GM23338 (cell line): ENCODE results near the gene CEND1. TPM values are rescaled to one million over a fixed set of nuclear protein-coding genes. Genes with fewer than 3 reads are reported as not detected.

ENCODE experiments used
- ATAC-seq: fragments of 200-7000 bp; cut with Tn5 transposase; 3 replicates; pipeline ENCODE4 v1.9.1; 2020
- DNase-seq: peaks from one replicate; pipeline ENCODE4 v3.0.0-alpha.2; 2015; ENCODE audit warnings: low spot score
- H2AFZ ChIP-seq: fragments of 200-600 bp; sonication (generic); 2 replicates; pipeline ENCODE4 v1.8.0; 2016; ENCODE audit warnings: antibody characterized with exemption, mild to moderate bottlenecking, moderate library complexity
- H3F3A ChIP-seq: fragments of 200-600 bp; sonication (generic); replicated peaks from 2 replicates; pipeline ENCODE4 v1.8.0; 2017; ENCODE audit warnings: antibody characterized with exemption, mixed run types, low read depth
- H3K27ac ChIP-seq: fragments of 200-600 bp; sonication (generic); 2 replicates; pipeline ENCODE4 v1.6.1; 2016; ENCODE audit warnings: low read depth
- H3K27me3 ChIP-seq: fragments of 200-600 bp; sonication (generic); 2 replicates; pipeline ENCODE4 v1.8.0; 2016; ENCODE audit warnings: mild to moderate bottlenecking, mixed run types, moderate library complexity; ENCODE audit not compliant: insufficient read depth
- H3K36me3 ChIP-seq: fragments of 200-600 bp; sonication (generic); 2 replicates; pipeline ENCODE4 v1.8.0; 2016; ENCODE audit warnings: mild to moderate bottlenecking; ENCODE audit not compliant: insufficient read depth
- H3K4me1 ChIP-seq: fragments of 200-600 bp; sonication (generic); 2 replicates; pipeline ENCODE4 v1.8.0; 2016; ENCODE audit warnings: mild to moderate bottlenecking, moderate library complexity; ENCODE audit not compliant: insufficient read depth
- H3K4me2 ChIP-seq: fragments of 200-600 bp; sonication (generic); 2 replicates; pipeline ENCODE4 v1.7.1; 2017; ENCODE audit warnings: mixed run types
- H3K4me3 ChIP-seq: fragments of 200-600 bp; sonication (generic); 2 replicates; pipeline ENCODE4 v1.6.1; 2016; ENCODE audit warnings: mixed run types
- H3K79me2 ChIP-seq: fragments of 200-600 bp; sonication (generic); replicated peaks from 2 replicates; pipeline ENCODE4 v1.8.0; 2017; ENCODE audit warnings: mild to moderate bottlenecking; ENCODE audit not compliant: insufficient read depth
- H3K9me2 ChIP-seq: fragments of 200-600 bp; sonication (generic); 2 replicates; pipeline ENCODE4 v1.8.0; 2017; ENCODE audit not compliant: insufficient read depth
- H4K20me1 ChIP-seq: fragments of 200-600 bp; sonication (generic); replicated peaks from 2 replicates; pipeline ENCODE4 v1.8.0; 2017; ENCODE audit warnings: mild to moderate bottlenecking; ENCODE audit not compliant: insufficient read depth
- H3K27ac Mint-ChIP-seq: 2 replicates; pipeline ENCODE4 v1.8.0; 2020; ENCODE audit warnings: inconsistent platforms, mild to moderate bottlenecking, moderate library complexity, mixed read lengths
- H3K27me3 Mint-ChIP-seq: 3 replicates; pipeline ENCODE4 v1.8.0; 2022; ENCODE audit warnings: low read depth, mild to moderate bottlenecking, moderate library complexity, mixed read lengths, inconsistent platforms; ENCODE audit not compliant: insufficient read depth, poor library complexity
- H3K36me3 Mint-ChIP-seq: 3 replicates; pipeline ENCODE4 v1.8.0; 2021; ENCODE audit warnings: low read depth, mild to moderate bottlenecking, inconsistent platforms, moderate library complexity, mixed read lengths
- H3K4me1 Mint-ChIP-seq: 3 replicates; pipeline ENCODE4 v1.8.0; 2020; ENCODE audit warnings: mild to moderate bottlenecking, inconsistent platforms, mixed read lengths
- H3K4me3 Mint-ChIP-seq: 3 replicates; pipeline ENCODE4 v1.8.0; 2021; ENCODE audit warnings: moderate library complexity, mild to moderate bottlenecking, inconsistent platforms, mixed read lengths
- H3K9me3 Mint-ChIP-seq: 3 replicates; pipeline ENCODE4 v1.8.0; 2020; ENCODE audit warnings: moderate library complexity, mild to moderate bottlenecking, inconsistent platforms, mixed read lengths
- CREB1 ChIP-seq: fragments of 250-450 bp; sonication (Bioruptor Pico); IDR thresholded peaks from 2 replicates; pipeline ENCODE4 v1.5.0; 2020; ENCODE audit warnings: low read depth, mild to moderate bottlenecking, moderate library complexity
- CTCF ChIP-seq, 2 experiments: fragments of 200-600 bp in 1 of 2; sonication (generic) in 1 of 2; conservative IDR thresholded peaks; 2 replicates each; pipeline versions ENCODE4 v1.5.1 to v1.6.1; 2016 to 2017; ENCODE audit warnings: antibody characterized with exemption in 2 of 2, low read depth in 2 of 2, mild to moderate bottlenecking in 2 of 2, moderate library complexity in 1 of 2
- EZH2 ChIP-seq: fragments of 200-600 bp; sonication (generic); IDR thresholded peaks from one replicate; pipeline ENCODE4 v1.8.0; 2017; ENCODE audit warnings: antibody characterized with exemption, mild to moderate bottlenecking, low read depth; ENCODE audit not compliant: unreplicated experiment
- EZH2phosphoT487 ChIP-seq: fragments of 200-600 bp; sonication (generic); IDR thresholded peaks from one replicate; pipeline ENCODE4 v1.8.1; 2018; ENCODE audit warnings: antibody characterized with exemption; ENCODE audit not compliant: unreplicated experiment
- JUNB ChIP-seq: IDR thresholded peaks from one replicate; pipeline ENCODE4 v1.6.1; 2016; ENCODE audit warnings: antibody characterized with exemption; ENCODE audit not compliant: unreplicated experiment
- NANOG ChIP-seq: IDR thresholded peaks from 2 replicates; pipeline ENCODE4 v1.6.1; 2016; ENCODE audit warnings: antibody characterized with exemption, borderline replicate concordance
- POLR2AphosphoS5 ChIP-seq: IDR thresholded peaks from 2 replicates; pipeline ENCODE4 v1.6.1; 2016; ENCODE audit warnings: antibody characterized with exemption, low read depth
- STAT1 ChIP-seq: IDR thresholded peaks from one replicate; pipeline ENCODE4 v1.6.1; 2016; ENCODE audit warnings: antibody characterized with exemption; ENCODE audit not compliant: unreplicated experiment
- ZNF114 ChIP-seq: fragments of 250-450 bp; sonication (Bioruptor Pico); IDR thresholded peaks from 2 replicates; pipeline ENCODE4 v1.5.0; 2020; ENCODE audit warnings: mild to moderate bottlenecking, moderate library complexity
- ZNF462 ChIP-seq: fragments of 250-450 bp; sonication (Bioruptor Pico); IDR thresholded peaks from 2 replicates; pipeline ENCODE4 v1.5.0; 2020; ENCODE audit warnings: mild to moderate bottlenecking, moderate library complexity
- polyA plus RNA-seq: library from polyadenylated mRNA; unstranded; fragments of >200 nt; fragmentation: Nextera tagmentation; extraction: Ambion mirVana; gene quantifications from 2 replicates; pipeline ENCODE4 v1.2.1, GENCODE V29; 2016
- total RNA-seq: library from RNA; depleted of rRNA; stranded (reverse); fragments of >200 nt; shearing (Covaris generic); gene quantifications from 2 replicates; pipeline ENCODE4 v1.2.3, GENCODE V29; 2014
- TF ChIP-seq, protein P1 (sequence below): IDR thresholded peaks from 2 replicates; pipeline ENCODE4 v1.6.1; 2016; ENCODE audit warnings: antibody characterized with exemption
- TF ChIP-seq, protein P2 (sequence below): IDR thresholded peaks from one replicate; pipeline ENCODE4 v1.6.1; 2018; ENCODE audit warnings: antibody characterized with exemption; ENCODE audit not compliant: unreplicated experiment

The CEND1 gene
- total and polyA plus RNA-seq, 2 experiments from 2014 or later: 4.8 to 5.5 TPM

GRCh38 chr11:766936-767210 lies 23.0 kb downstream of the CEND1 start:
- Histone ChIP-seq H3K4me3 (no peak overlapping the region), H4K20me1 (peaks cover 6% of the 10 kb centered on the region; the same call in 1 of the 2 replicates), H2AFZ (no peak overlapping the region), H3K9me2 (no peaks in the 10 kb centered on the region), H3K4me2 (no peak overlapping the region), H3K36me3 (peaks cover 22% of the 10 kb centered on the region), H3K79me2 (no peaks in the 10 kb centered on the region), H3K27me3 (no peaks in the 10 kb centered on the region), H3K27ac (no peak overlapping the region), H3F3A (peaks cover 50% of the 10 kb centered on the region), H3K4me1 (peaks cover 8% of the 10 kb centered on the region)
- DNase-seq (no peak), ATAC-seq (no peak)
- peaks cover 10% of the 10 kb centered on the region for H3K4me1 Mint-ChIP-seq
- H3K9me3 Mint-ChIP-seq: no peaks in the 10 kb centered on the region
- H3K4me3 Mint-ChIP-seq: no peak overlapping the region
- TF ChIP-seq ZNF462 (no peak), CREB1 (CRISPR knock-in tag) (no peak), JUNB (no peak), STAT1 (no peak), ZNF114 (CRISPR knock-in tag) (no peak), NANOG (no peak), EZH2 (no peak), EZH2phosphoT487 (no peak), POLR2AphosphoS5 (no peak), CTCF (conservative IDR thresholded peaks at IDR 0.05; ENCODE audit: low read depth in 2 of 2) (no peak)
- TF ChIP-seq, protein P1, sequence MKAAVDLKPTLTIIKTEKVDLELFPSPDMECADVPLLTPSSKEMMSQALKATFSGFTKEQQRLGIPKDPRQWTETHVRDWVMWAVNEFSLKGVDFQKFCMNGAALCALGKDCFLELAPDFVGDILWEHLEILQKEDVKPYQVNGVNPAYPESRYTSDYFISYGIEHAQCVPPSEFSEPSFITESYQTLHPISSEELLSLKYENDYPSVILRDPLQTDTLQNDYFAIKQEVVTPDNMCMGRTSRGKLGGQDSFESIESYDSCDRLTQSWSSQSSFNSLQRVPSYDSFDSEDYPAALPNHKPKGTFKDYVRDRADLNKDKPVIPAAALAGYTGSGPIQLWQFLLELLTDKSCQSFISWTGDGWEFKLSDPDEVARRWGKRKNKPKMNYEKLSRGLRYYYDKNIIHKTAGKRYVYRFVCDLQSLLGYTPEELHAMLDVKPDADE: no peak
- TF ChIP-seq, protein P2, sequence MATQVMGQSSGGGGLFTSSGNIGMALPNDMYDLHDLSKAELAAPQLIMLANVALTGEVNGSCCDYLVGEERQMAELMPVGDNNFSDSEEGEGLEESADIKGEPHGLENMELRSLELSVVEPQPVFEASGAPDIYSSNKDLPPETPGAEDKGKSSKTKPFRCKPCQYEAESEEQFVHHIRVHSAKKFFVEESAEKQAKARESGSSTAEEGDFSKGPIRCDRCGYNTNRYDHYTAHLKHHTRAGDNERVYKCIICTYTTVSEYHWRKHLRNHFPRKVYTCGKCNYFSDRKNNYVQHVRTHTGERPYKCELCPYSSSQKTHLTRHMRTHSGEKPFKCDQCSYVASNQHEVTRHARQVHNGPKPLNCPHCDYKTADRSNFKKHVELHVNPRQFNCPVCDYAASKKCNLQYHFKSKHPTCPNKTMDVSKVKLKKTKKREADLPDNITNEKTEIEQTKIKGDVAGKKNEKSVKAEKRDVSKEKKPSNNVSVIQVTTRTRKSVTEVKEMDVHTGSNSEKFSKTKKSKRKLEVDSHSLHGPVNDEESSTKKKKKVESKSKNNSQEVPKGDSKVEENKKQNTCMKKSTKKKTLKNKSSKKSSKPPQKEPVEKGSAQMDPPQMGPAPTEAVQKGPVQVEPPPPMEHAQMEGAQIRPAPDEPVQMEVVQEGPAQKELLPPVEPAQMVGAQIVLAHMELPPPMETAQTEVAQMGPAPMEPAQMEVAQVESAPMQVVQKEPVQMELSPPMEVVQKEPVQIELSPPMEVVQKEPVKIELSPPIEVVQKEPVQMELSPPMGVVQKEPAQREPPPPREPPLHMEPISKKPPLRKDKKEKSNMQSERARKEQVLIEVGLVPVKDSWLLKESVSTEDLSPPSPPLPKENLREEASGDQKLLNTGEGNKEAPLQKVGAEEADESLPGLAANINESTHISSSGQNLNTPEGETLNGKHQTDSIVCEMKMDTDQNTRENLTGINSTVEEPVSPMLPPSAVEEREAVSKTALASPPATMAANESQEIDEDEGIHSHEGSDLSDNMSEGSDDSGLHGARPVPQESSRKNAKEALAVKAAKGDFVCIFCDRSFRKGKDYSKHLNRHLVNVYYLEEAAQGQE: no peak
- H3K27ac Mint-ChIP-seq: no peak overlapping the region
- peaks cover 78% of the 10 kb centered on the region for H3K36me3 Mint-ChIP-seq
- peaks cover 30% of the 10 kb centered on the region for H3K27me3 Mint-ChIP-seq
